GM04504 (cell line): ENCODE results near the gene BTK.

ENCODE experiments used
- DNase-seq: peaks from one replicate; pipeline ENCODE4 v3.0.0-alpha.2; 2012; ENCODE audit warnings: low read depth

BTK gene

GRCh38 chrX:101393530-101394305 is 7.7 kb upstream of the BTK start:
- no peak for DNase-seq

- DNase-seq, result no peak
Observed at GRCh38 chrX:101391831-101392230, 5.8 kb upstream of the BTK start.

- peak; percentile 63 for DNase-seq
Observed at GRCh38 chrX:101390664-101391525, 4.9 kb upstream of the BTK start, which contains the start of gene RPL36A. Gene RPL36A, plus strand, starts transcription at chrX:101391011. Its CDS starts 33 bp downstream, at chrX:101391044.

- no peak for DNase-seq
Observed at GRCh38 chrX:101388604-101389003, 2.6 kb upstream of the BTK start.

- no peak for DNase-seq
Observed at GRCh38 chrX:101386542-101386885, 523 bp upstream of the BTK start.

GRCh38 chrX:101385026-101385684 is 836 bp downstream of the BTK start:
- DNase-seq, result no peak

GRCh38 chrX:101383679-101384205 is 2.2 kb downstream of the BTK start:
- DNase-seq, result no peak

- no peak for DNase-seq
Observed at GRCh38 chrX:101377547-101377946, 8.4 kb downstream of the BTK start.

GRCh38 chrX:101370888-101371504 is 15.0 kb downstream of the BTK start:
- DNase-seq, result no peak

- DNase-seq, result no peak
Observed at GRCh38 chrX:101369687-101370086, 16.3 kb downstream of the BTK start.

GRCh38 chrX:101368800-101369199 is 17.2 kb downstream of the BTK start:
- DNase-seq, result no peak

- no peak for DNase-seq
Observed at GRCh38 chrX:101365301-101365795, 20.6 kb downstream of the BTK start.

- no peak for DNase-seq
Observed at GRCh38 chrX:101362757-101363156, 23.2 kb downstream of the BTK start.

- no peak for DNase-seq
Observed at GRCh38 chrX:101362116-101362515, 23.9 kb downstream of the BTK start.

- no peak for DNase-seq
Observed at GRCh38 chrX:101360390-101360789, 25.6 kb downstream of the BTK start.

GRCh38 chrX:101359966-101360365 is 26.0 kb downstream of the BTK start:
- no peak for DNase-seq

- no peak for DNase-seq
Observed at GRCh38 chrX:101357166-101357795, 28.7 kb downstream of the BTK start.

- DNase-seq, result no peak
Observed at GRCh38 chrX:101349193-101349562, 36.8 kb downstream of the BTK start.

- DNase-seq, result peak; percentile 42
Observed at GRCh38 chrX:101348452-101349192, 37.4 kb downstream of the BTK start, which contains the start of gene TIMM8A. Gene TIMM8A, minus strand, starts transcription at chrX:101348742. Its CDS starts 78 bp downstream, at chrX:101348664.

GRCh38 chrX:101347859-101348451 is 38.0 kb downstream of the BTK start:
- DNase-seq, result no peak
